SK-N-SH treated with all-trans-retinoic acid at 6 μM for 48 hours (cell line): ENCODE data around the gene SELENON.

Experiments
- CSDC2 ChIP-seq: fragments of 250-450 bp; sonication (Bioruptor Pico); IDR thresholded peaks from 2 replicates; pipeline ENCODE4 v1.5.0; 2020; ENCODE audit warnings: mild to moderate bottlenecking, moderate library complexity
- GLIS3 ChIP-seq: fragments of 250-450 bp; sonication (Bioruptor Pico); IDR thresholded peaks from 2 replicates; pipeline ENCODE4 v1.5.0; 2020; ENCODE audit warnings: mild to moderate bottlenecking, moderate library complexity
- ISL1 ChIP-seq: fragments of 250-450 bp; sonication (Bioruptor Pico); IDR thresholded peaks from 2 replicates; pipeline ENCODE4 v2.1.2; 2022; ENCODE audit warnings: mild to moderate bottlenecking, moderate library complexity
- SNAI2 ChIP-seq: fragments of 250-450 bp; sonication (Bioruptor Pico); IDR thresholded peaks from 2 replicates; pipeline ENCODE4 v1.5.0; 2020; ENCODE audit warnings: mild to moderate bottlenecking, moderate library complexity
- ZFP3 ChIP-seq: fragments of 250-450 bp; sonication (Bioruptor Pico); IDR thresholded peaks from 2 replicates; pipeline ENCODE4 v1.5.0; 2020; ENCODE audit warnings: mild to moderate bottlenecking, moderate library complexity
- TF ChIP-seq, protein P1 (sequence below): fragments of 250-450 bp; sonication (Bioruptor Pico); IDR thresholded peaks from 2 replicates; pipeline ENCODE4 v1.5.1; 2020; ENCODE audit warnings: low read depth, mild to moderate bottlenecking, moderate library complexity
- TF ChIP-seq, protein P2 (sequence below): fragments of 250-450 bp; sonication (Bioruptor Pico); IDR thresholded peaks from 2 replicates; pipeline ENCODE4 v1.8.0; 2020; ENCODE audit warnings: mild to moderate bottlenecking, moderate library complexity, borderline replicate concordance

DNA sequence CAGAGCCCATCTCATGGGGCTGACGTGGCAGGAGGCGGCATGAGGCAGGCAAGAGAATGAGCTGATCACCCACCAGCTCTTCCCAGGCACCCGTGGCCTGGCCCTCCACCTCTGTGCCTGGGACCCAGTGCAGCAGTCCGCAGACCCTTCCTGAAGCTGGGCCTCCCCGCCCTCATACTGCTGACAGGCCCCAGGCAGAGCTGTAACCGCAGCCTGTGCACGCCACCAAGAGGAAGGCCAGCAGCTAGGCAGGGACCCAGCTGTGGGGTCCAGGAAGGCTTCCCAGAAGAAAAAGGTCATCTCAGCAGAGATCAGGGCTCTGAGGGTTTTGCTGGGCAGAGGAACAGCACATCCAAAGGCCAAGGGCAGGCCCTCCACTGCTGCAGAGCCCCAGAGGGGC is 9.9 kb downstream of the SELENON start:
- TF ChIP-seq ZFP3 (CRISPR knock-in tag): no peak
- TF ChIP-seq, protein P1, sequence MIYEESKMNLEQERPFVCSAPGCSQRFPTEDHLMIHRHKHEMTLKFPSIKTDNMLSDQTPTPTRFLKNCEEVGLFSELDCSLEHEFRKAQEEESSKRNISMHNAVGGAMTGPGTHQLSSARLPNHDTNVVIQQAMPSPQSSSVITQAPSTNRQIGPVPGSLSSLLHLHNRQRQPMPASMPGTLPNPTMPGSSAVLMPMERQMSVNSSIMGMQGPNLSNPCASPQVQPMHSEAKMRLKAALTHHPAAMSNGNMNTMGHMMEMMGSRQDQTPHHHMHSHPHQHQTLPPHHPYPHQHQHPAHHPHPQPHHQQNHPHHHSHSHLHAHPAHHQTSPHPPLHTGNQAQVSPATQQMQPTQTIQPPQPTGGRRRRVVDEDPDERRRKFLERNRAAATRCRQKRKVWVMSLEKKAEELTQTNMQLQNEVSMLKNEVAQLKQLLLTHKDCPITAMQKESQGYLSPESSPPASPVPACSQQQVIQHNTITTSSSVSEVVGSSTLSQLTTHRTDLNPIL (CRISPR knock-in tag): no peak
- no peak for TF ChIP-seq ISL1 (CRISPR knock-in tag)
- TF ChIP-seq, protein P2, sequence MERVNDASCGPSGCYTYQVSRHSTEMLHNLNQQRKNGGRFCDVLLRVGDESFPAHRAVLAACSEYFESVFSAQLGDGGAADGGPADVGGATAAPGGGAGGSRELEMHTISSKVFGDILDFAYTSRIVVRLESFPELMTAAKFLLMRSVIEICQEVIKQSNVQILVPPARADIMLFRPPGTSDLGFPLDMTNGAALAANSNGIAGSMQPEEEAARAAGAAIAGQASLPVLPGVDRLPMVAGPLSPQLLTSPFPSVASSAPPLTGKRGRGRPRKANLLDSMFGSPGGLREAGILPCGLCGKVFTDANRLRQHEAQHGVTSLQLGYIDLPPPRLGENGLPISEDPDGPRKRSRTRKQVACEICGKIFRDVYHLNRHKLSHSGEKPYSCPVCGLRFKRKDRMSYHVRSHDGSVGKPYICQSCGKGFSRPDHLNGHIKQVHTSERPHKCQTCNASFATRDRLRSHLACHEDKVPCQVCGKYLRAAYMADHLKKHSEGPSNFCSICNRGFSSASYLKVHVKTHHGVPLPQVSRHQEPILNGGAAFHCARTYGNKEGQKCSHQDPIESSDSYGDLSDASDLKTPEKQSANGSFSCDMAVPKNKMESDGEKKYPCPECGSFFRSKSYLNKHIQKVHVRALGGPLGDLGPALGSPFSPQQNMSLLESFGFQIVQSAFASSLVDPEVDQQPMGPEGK (CRISPR knock-in tag): no peak
- no peak for TF ChIP-seq SNAI2 (CRISPR knock-in tag)
- no peak for TF ChIP-seq GLIS3 (CRISPR knock-in tag)
- no peak for TF ChIP-seq CSDC2 (CRISPR knock-in tag)
